DOHH2 (cell line): ENCODE measurements around the gene HCN4.
"Not testable (repeated sequence)": the region's sequence is repeated elsewhere in the genome, so short reads cannot be mapped to it uniquely, and the experiment has no call there.

Experiments
- H3F3A ChIP-seq: fragments of 200-600 bp; sonication (generic), shearing (Covaris generic); 2 replicates; pipeline ENCODE4 v1.6.0; 2016; ENCODE audit warnings: antibody characterized with exemption, mild to moderate bottlenecking; ENCODE audit not compliant: control insufficient read depth, insufficient read depth
- H3K27ac ChIP-seq: fragments of 200-600 bp; sonication (generic); 2 replicates; pipeline ENCODE4 v1.5.1; 2014; ENCODE audit warnings: low read depth, mild to moderate bottlenecking, low read length, moderate library complexity
- H3K27me3 ChIP-seq: fragments of 200-600 bp; sonication (generic); 2 replicates; pipeline ENCODE4 v1.6.1; 2014; ENCODE audit warnings: mild to moderate bottlenecking, low read length, mixed read lengths; ENCODE audit not compliant: control insufficient read depth
- H3K36me3 ChIP-seq: fragments of 200-600 bp; sonication (generic); 2 replicates; pipeline ENCODE4 v1.6.1; 2014; ENCODE audit warnings: mild to moderate bottlenecking, low read length, moderate library complexity, mixed read lengths; ENCODE audit not compliant: control insufficient read depth
- H3K4me1 ChIP-seq: fragments of 200-600 bp; sonication (generic); 2 replicates; pipeline ENCODE4 v1.6.1; 2014; ENCODE audit warnings: mild to moderate bottlenecking, low read length, mixed read lengths; ENCODE audit not compliant: control insufficient read depth
- H3K4me2 ChIP-seq: fragments of 200-600 bp; sonication (generic); 2 replicates; pipeline ENCODE4 v1.6.0; 2014; ENCODE audit warnings: mild to moderate bottlenecking, low read length, moderate library complexity
- H3K4me3 ChIP-seq: fragments of 200-600 bp; sonication (generic); 2 replicates; pipeline ENCODE4 v1.5.1; 2014; ENCODE audit warnings: mild to moderate bottlenecking, low read length, mixed read lengths
- H3K79me2 ChIP-seq: fragments of 200-600 bp; sonication (generic); 2 replicates; pipeline ENCODE4 v1.6.1; 2014; ENCODE audit warnings: mild to moderate bottlenecking, low read length, mixed read lengths; ENCODE audit not compliant: control insufficient read depth
- H3K9me2 ChIP-seq: fragments of 200-600 bp; sonication (generic); replicated peaks from 2 replicates; pipeline ENCODE4 v1.6.1; 2014; ENCODE audit warnings: mild to moderate bottlenecking, low read length, mixed read lengths; ENCODE audit not compliant: control insufficient read depth
- H3K9me3 ChIP-seq: fragments of 200-600 bp; sonication (generic); 2 replicates; pipeline ENCODE4 v1.6.1; 2014; ENCODE audit warnings: antibody characterized with exemption, low read length, mixed read lengths; ENCODE audit not compliant: control insufficient read depth, insufficient read depth
- H4K20me1 ChIP-seq: fragments of 200-600 bp; sonication (generic); 2 replicates; pipeline ENCODE4 v1.6.0; 2014; ENCODE audit warnings: low read depth, mild to moderate bottlenecking, antibody characterized with exemption, low read length, moderate library complexity; ENCODE audit not compliant: control insufficient read depth, insufficient read depth
- CTCF ChIP-seq: fragments of 200-600 bp; sonication (generic); IDR thresholded peaks from one replicate; pipeline ENCODE4 v1.5.1; 2014; ENCODE audit warnings: antibody characterized with exemption, mild to moderate bottlenecking, low read depth, low read length; ENCODE audit not compliant: poor library complexity, severe bottlenecking
- EZH2phosphoT487 ChIP-seq: fragments of 200-600 bp; sonication (generic); IDR thresholded peaks from 2 replicates; pipeline ENCODE4 v1.6.1; 2017; ENCODE audit warnings: borderline replicate concordance, mild to moderate bottlenecking, antibody characterized with exemption, low read length, moderate library complexity, mixed read lengths

HCN4 gene

GRCh38 chr15:73368301-73369136 lies at the start of gene HCN4:
TSS of gene HCN4 (minus strand) at chr15:73368958. CDS start at chr15:73368270, 688 bp downstream.
- no peak within 1 kb of the TSS for H3K4me2 ChIP-seq
- H3K79me2 ChIP-seq, result no peaks in the 10 kb centered on the region
- H3K36me3 ChIP-seq, result no peaks in the 10 kb centered on the region
- no peaks in the 10 kb centered on the region for H3K4me1 ChIP-seq
- H3K4me3 ChIP-seq, result no peak within 1 kb of the TSS
- H3K9me2 ChIP-seq, result no peaks in the 10 kb centered on the region
- H3K27ac ChIP-seq, result no peak within 1 kb of the TSS
- H4K20me1 ChIP-seq, result no peaks in the 10 kb centered on the region
- H3F3A ChIP-seq, result no peaks in the 10 kb centered on the region
- no peaks in the 10 kb centered on the region for H3K9me3 ChIP-seq
- H3K27me3 ChIP-seq, result no peaks in the 10 kb centered on the region
- TF ChIP-seq EZH2phosphoT487, result no peak
- no peak for TF ChIP-seq CTCF

GRCh38 chr15:73414876-73415275 lies 46.1 kb upstream of the HCN4 start:
- no peak overlapping the region for H3K27ac ChIP-seq
- no peaks in the 10 kb centered on the region for H3F3A ChIP-seq
- no peaks in the 10 kb centered on the region for H3K9me3 ChIP-seq
- no peaks in the 10 kb centered on the region for H3K36me3 ChIP-seq
- H3K27me3 ChIP-seq, result no peaks in the 10 kb centered on the region
- no peak overlapping the region for H3K4me3 ChIP-seq
- TF ChIP-seq CTCF (no peak), EZH2phosphoT487 (no peak)
- no peaks in the 10 kb centered on the region for H3K4me1 ChIP-seq
- no peaks in the 10 kb centered on the region for H3K9me2 ChIP-seq
- H3K4me2 ChIP-seq, result no peak overlapping the region
- H4K20me1 ChIP-seq, result no peaks in the 10 kb centered on the region
- no peaks in the 10 kb centered on the region for H3K79me2 ChIP-seq

- Histone ChIP-seq H3K4me2 (no peak overlapping the region), H3K9me2 (no peaks in the 10 kb centered on the region), H3K36me3 (no peaks in the 10 kb centered on the region), H3K79me2 (no peaks in the 10 kb centered on the region), H3K9me3 (no peaks in the 10 kb centered on the region), H3K27ac (no peak overlapping the region), H3F3A (no peaks in the 10 kb centered on the region), H3K27me3 (peaks cover 3% of the 10 kb centered on the region; the same call in 1 of the 2 replicates), H4K20me1 (no peaks in the 10 kb centered on the region), H3K4me3 (no peak overlapping the region), H3K4me1 (no peaks in the 10 kb centered on the region)
- TF ChIP-seq EZH2phosphoT487, result no peak
- TF ChIP-seq CTCF, result no peak
Measured at GRCh38 chr15:73403171-73403570, 34.4 kb upstream of the HCN4 start.

GRCh38 chr15:73400222-73400621 lies 31.5 kb upstream of the HCN4 start:
- not testable (repeated sequence) for H3K9me3 ChIP-seq, H4K20me1 ChIP-seq, H3F3A ChIP-seq, H3K36me3 ChIP-seq, H3K9me2 ChIP-seq, H3K79me2 ChIP-seq, H3K4me3 ChIP-seq, H3K4me1 ChIP-seq, H3K27me3 ChIP-seq, H3K4me2 ChIP-seq, H3K27ac ChIP-seq
